Large intestine (tissue), 3 donors: Measurements from ENCODE around the gene KIAA1549. TPM values are rescaled to one million over a fixed set of nuclear protein-coding genes. Genes with fewer than 3 reads are reported as not detected.
"Not testable (repeated sequence)": the region's sequence is repeated elsewhere in the genome, so short reads cannot be mapped to it uniquely, and the experiment has no call there.

Experiments
- DNase-seq, 2 donors: peaks; one replicate each; pipeline versions ENCODE4 v3.0.0 to v3.0.0-alpha.2; 2013
- H3K27ac ChIP-seq: one replicate; pipeline ENCODE4 v1.5.1; 2013; ENCODE audit warnings: low read length
- H3K27me3 ChIP-seq: 2 replicates; pipeline ENCODE4 v1.6.1; 2013; ENCODE audit warnings: low read length; ENCODE audit not compliant: control insufficient read depth, insufficient read depth
- H3K36me3 ChIP-seq: 2 replicates; pipeline ENCODE4 v1.6.1; 2013; ENCODE audit warnings: low read length; ENCODE audit not compliant: control insufficient read depth, insufficient read depth
- H3K4me1 ChIP-seq: one replicate; pipeline ENCODE4 v1.6.1; 2013; ENCODE audit warnings: low read length; ENCODE audit not compliant: control insufficient read depth, insufficient read depth
- H3K4me3 ChIP-seq: one replicate; pipeline ENCODE4 v1.5.1; 2013; ENCODE audit warnings: low read length
- H3K9me3 ChIP-seq: one replicate; pipeline ENCODE4 v1.6.1; 2013; ENCODE audit warnings: mild to moderate bottlenecking, low read depth, low read length, moderate library complexity; ENCODE audit not compliant: control insufficient read depth
- WGBS: methylation state at CpG from one replicate; pipeline ENCODE4 v1.1.5; 2013; ENCODE audit warnings: low lambda C conversion rate; ENCODE audit not compliant: insufficient coverage; 5-methylcytosine and 5-hydroxymethylcytosine counted together
- polyA plus RNA-seq: library from polyadenylated mRNA; unstranded; fragments of 120-200 nt; gene quantifications from one replicate; pipeline ENCODE4 v1.2.1, GENCODE V29; 2013

The KIAA1549 gene
- polyA plus RNA-seq, 1 donor: 3.9 TPM

DNA sequence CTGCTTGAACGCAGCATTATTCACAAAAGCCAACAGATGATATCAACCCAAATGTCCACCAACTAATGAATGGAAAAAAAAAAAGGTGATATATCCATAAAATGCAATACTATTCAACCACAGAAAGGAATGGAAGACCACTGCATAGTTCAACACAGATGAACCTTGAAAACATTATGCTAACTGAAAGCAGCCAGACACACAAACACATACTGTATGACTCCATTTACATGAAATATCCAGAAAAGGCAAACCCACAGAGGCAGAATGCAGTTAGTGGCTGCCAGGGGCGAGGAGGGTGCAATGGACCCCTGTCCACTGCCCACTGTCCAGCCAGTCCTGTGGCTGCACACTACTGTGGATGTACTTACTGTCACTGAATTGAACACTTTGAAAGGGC, 36.6 kb downstream of the KIAA1549 start:
- no peaks in the 10 kb centered on the region for H3K36me3 ChIP-seq
- no peaks in the 10 kb centered on the region for H3K27me3 ChIP-seq
- H3K27ac ChIP-seq: no peak overlapping the region
- WGBS: no CpG with 5 or more reads among the region's 2 CpGs
- H3K4me3 ChIP-seq: no peak overlapping the region
- H3K9me3 ChIP-seq: no peaks in the 10 kb centered on the region
- no peak for DNase-seq
- no peaks in the 10 kb centered on the region for H3K4me1 ChIP-seq

DNA sequence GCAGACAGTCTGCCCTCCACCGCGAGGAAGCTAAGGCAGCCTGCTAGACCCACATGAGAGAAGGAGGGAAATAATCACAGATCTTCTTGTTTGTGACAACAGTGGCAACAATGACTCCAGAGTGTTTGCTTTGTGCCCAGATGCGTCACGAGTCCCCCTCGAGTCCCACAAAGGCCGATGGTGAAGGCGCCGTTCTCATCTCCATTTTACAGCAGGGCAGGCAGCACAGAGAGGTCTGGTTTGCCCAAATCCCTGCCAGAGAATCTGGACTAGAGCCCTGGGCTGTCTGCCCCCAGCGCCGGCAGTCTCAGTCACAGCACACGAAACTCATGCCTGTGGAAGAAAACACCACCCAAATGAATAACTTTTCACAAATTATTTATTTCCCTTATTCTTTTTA, 38.1 kb downstream of the KIAA1549 start:
- WGBS: no CpG with 5 or more reads among the region's 11 CpGs

DNA sequence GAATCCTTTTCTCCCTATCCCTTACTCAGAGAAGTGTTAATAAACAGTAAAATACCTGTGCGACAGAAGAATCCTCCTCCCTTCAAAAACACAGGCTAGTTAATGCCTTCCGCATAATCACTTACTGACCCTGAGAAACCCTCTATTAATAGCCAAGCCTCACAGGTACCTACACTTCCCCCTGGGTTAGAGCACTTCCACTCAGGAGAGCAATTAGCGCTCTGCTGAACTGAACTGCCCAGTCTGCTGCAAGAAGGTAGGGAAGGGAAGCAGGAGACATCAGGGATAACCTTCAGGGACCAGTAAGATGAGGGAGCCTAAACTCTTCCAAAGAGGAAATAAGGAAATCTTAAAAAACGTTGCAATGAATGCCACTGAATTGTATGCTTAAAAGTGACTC, 39.6 kb downstream of the KIAA1549 start:
- Histone ChIP-seq H3K4me1 (no peaks in the 10 kb centered on the region), H3K4me3 (no peak overlapping the region), H3K36me3 (no peaks in the 10 kb centered on the region), H3K27ac (no peak overlapping the region), H3K27me3 (no peaks in the 10 kb centered on the region), H3K9me3 (no peaks in the 10 kb centered on the region)
- DNase-seq: no peak
- WGBS: no CpG with 5 or more reads among the region's 4 CpGs

More for the DNA sequence above, 38.1 kb downstream of the KIAA1549 start:
- H3K4me3 ChIP-seq: no peak overlapping the region
- H3K27ac ChIP-seq: no peak overlapping the region
- no peak for DNase-seq
- no peaks in the 10 kb centered on the region for H3K9me3 ChIP-seq
- no peaks in the 10 kb centered on the region for H3K4me1 ChIP-seq
- H3K36me3 ChIP-seq: no peaks in the 10 kb centered on the region
- H3K27me3 ChIP-seq: no peaks in the 10 kb centered on the region

- not testable (repeated sequence) for H3K27me3 ChIP-seq, H3K36me3 ChIP-seq, H3K27ac ChIP-seq, DNase-seq, H3K9me3 ChIP-seq, H3K4me3 ChIP-seq, H3K4me1 ChIP-seq
- no CpG with 5 or more reads among the region's 1 CpG for WGBS
Measured at GRCh38 chr7:138940602-138941001, 40.6 kb downstream of the KIAA1549 start.

- peaks cover 12% of the 10 kb centered on the region for H3K4me1 ChIP-seq
- H3K4me3 ChIP-seq: no peak overlapping the region
- WGBS: 92% methylated on average over 5 of the region's 7 CpGs
- no peaks in the 10 kb centered on the region for H3K36me3 ChIP-seq
- no peaks in the 10 kb centered on the region for H3K9me3 ChIP-seq
- no peaks in the 10 kb centered on the region for H3K27me3 ChIP-seq
- no peak for DNase-seq
- H3K27ac ChIP-seq: no peak overlapping the region
Measured at GRCh38 chr7:138937484-138937883, 43.7 kb downstream of the KIAA1549 start.

- no peaks in the 10 kb centered on the region for H3K36me3 ChIP-seq
- no CpG with 5 or more reads among the region's 6 CpGs for WGBS
Measured at GRCh38 chr7:138935465-138936011, 45.7 kb downstream of the KIAA1549 start.

GRCh38 chr7:138934861-138935260, 46.3 kb downstream of the KIAA1549 start:
- H3K4me3 ChIP-seq: no peak overlapping the region
- H3K9me3 ChIP-seq: no peaks in the 10 kb centered on the region
- no peak overlapping the region for H3K27ac ChIP-seq
- no peaks in the 10 kb centered on the region for H3K27me3 ChIP-seq
- DNase-seq: peak; percentile 29 to 62
- H3K36me3 ChIP-seq: no peaks in the 10 kb centered on the region
- whole genome bisulfite sequencing: no CpG with 5 or more reads among the region's 3 CpGs
- H3K4me1 ChIP-seq: peaks cover 12% of the 10 kb centered on the region

More at GRCh38 chr7:138935465-138936011, 45.7 kb downstream of the KIAA1549 start:
- Histone ChIP-seq H3K27ac (no peak overlapping the region), H3K27me3 (no peaks in the 10 kb centered on the region), H3K9me3 (no peaks in the 10 kb centered on the region), H3K4me1 (peaks cover 12% of the 10 kb centered on the region), H3K4me3 (no peak overlapping the region)
- peak; percentile 46 to 67 for DNase-seq

DNA sequence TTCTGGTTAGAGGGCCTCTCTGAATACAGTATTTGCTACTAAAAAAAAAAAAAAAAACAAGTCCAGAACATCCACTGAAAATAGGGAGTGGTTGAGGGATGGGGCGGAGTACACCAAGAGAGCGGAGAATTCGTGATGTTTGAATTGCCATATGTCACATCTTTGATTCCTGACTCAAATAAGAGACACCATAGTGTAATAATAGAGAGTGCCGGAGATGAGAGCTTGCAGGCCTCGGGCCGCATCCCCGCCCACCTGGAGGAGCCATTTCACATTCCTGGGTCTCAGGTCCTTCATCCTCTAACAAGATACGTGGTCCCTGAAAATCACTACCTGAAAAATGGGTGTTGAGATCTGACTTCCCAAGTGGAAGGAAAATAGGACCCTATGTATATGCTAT, 46.8 kb downstream of the KIAA1549 start:
- H3K9me3 ChIP-seq: no peaks in the 10 kb centered on the region
- no CpG with 5 or more reads among the region's 8 CpGs for WGBS
- no peaks in the 10 kb centered on the region for H3K27me3 ChIP-seq
- no peak for DNase-seq
- no peak overlapping the region for H3K4me3 ChIP-seq
- no peaks in the 10 kb centered on the region for H3K36me3 ChIP-seq
- H3K27ac ChIP-seq: no peak overlapping the region
- H3K4me1 ChIP-seq: peaks cover 12% of the 10 kb centered on the region

- 77% methylated on average over 3 of the region's 12 CpGs for WGBS
- H3K4me1 ChIP-seq: peaks cover 12% of the 10 kb centered on the region
- no peaks in the 10 kb centered on the region for H3K27me3 ChIP-seq
- DNase-seq: no peak
- H3K27ac ChIP-seq: no peak overlapping the region
- H3K4me3 ChIP-seq: no peak overlapping the region
- no peaks in the 10 kb centered on the region for H3K36me3 ChIP-seq
- no peaks in the 10 kb centered on the region for H3K9me3 ChIP-seq
Measured at GRCh38 chr7:138932870-138933269, 48.3 kb downstream of the KIAA1549 start.

- Histone ChIP-seq H3K4me3 (no peak overlapping the region), H3K27me3 (no peaks in the 10 kb centered on the region), H3K4me1 (peaks cover 12% of the 10 kb centered on the region), H3K36me3 (no peaks in the 10 kb centered on the region), H3K9me3 (no peaks in the 10 kb centered on the region), H3K27ac (no peak overlapping the region)
- no CpG with 5 or more reads among the region's 5 CpGs for WGBS
- DNase-seq: no peak
Measured at GRCh38 chr7:138932427-138932826, 48.8 kb downstream of the KIAA1549 start.

DNA sequence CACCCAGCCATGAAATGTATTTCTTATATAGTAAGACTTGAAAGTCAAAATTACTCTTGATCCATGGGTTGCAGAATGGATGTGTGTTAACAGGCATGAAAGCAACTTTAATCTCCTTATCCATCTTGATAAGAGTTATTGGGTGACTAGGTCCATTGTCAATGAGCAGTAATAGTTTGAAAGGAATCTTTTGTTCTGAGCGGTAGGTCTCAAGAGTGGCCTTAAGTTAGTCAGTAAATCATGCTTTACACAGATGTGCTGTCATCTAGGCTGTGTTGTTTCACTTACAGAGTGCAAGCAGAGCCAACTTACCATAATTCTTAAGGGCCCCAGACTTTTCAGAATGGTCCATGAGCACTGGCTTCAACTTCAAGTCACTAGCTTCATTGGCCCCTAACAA, 51.2 kb downstream of the KIAA1549 start:
- Histone ChIP-seq H3K36me3 (no peaks in the 10 kb centered on the region), H3K27ac (no peak overlapping the region), H3K9me3 (no peaks in the 10 kb centered on the region), H3K27me3 (no peaks in the 10 kb centered on the region), H3K4me3 (no peak overlapping the region), H3K4me1 (peaks cover 6% of the 10 kb centered on the region)
- DNase-seq: no peak
- WGBS: no CpG with 5 or more reads among the region's 1 CpG
